HEK293 (cell line): ENCODE results near the gene TRIM65.

Source experiments
- CTCF ChIA-PET: fragments of 350-600 bp; formaldehyde crosslinking; extraction: SDS; loops from one replicate; lab custom pipeline; 2021; ENCODE audit warnings: antibody characterized with exemption; lab: Yijun Ruan, JAX
- POLR2A ChIA-PET: fragments of 300-600 bp; formaldehyde crosslinking; extraction: SDS; loops from one replicate; lab custom pipeline; 2020; ENCODE audit warnings: antibody characterized with exemption, inconsistent platforms; lab: Yijun Ruan, JAX
- H3K27ac ChIP-seq: fragments of 200-500 bp; sonication (Bioruptor generic); 2 replicates; pipeline ENCODE4 v1.5.1; 2014; ENCODE audit warnings: low read depth, low read length, control low read depth, inconsistent platforms; ENCODE audit errors: extremely low read depth
- H3K36me3 ChIP-seq, 2 experiments: fragments of 200-500 bp in 1 of 2; sonication (Bioruptor generic) in 1 of 2; 1 replicate in 1 of 2; 2 replicates in 1 of 2; pipeline ENCODE4 v1.5.1; 2014 to 2017; ENCODE audit warnings: inconsistent platforms in 2 of 2, low read length in 2 of 2; ENCODE audit not compliant: control insufficient read depth in 2 of 2, insufficient read depth in 1 of 2
- H3K4me1 ChIP-seq: fragments of 200-500 bp; sonication (Bioruptor generic); 2 replicates; pipeline ENCODE4 v1.5.1; 2014; ENCODE audit warnings: mild to moderate bottlenecking, low read length, inconsistent platforms; ENCODE audit not compliant: control insufficient read depth, insufficient read depth
- H3K4me3 ChIP-seq: 2 replicates; pipeline ENCODE4 v1.5.1; 2011; ENCODE audit warnings: low read depth, mild to moderate bottlenecking, control low read depth, low read length, moderate library complexity
- H3K9me3 ChIP-seq: fragments of 200-500 bp; sonication (Bioruptor generic); 2 replicates; pipeline ENCODE4 v1.5.1; 2014; ENCODE audit warnings: low read depth, low read length, inconsistent platforms; ENCODE audit not compliant: control insufficient read depth, insufficient read depth
- GFI1B ChIP-seq: fragments of 450-650 bp; formaldehyde crosslinking; IDR thresholded peaks from 2 replicates; pipeline ENCODE4 v1.5.1; 2016; ENCODE audit warnings: missing biosample characterization, missing genetic modification characterization
- GLI2 ChIP-seq: fragments of 450-650 bp; formaldehyde crosslinking; IDR thresholded peaks from 2 replicates; pipeline ENCODE4; 2017; ENCODE audit warnings: missing biosample characterization, missing genetic modification characterization, low read depth, borderline replicate concordance
- KLF10 ChIP-seq: fragments of 450-650 bp; IDR thresholded peaks from 2 replicates; pipeline ENCODE4 v1.5.1; 2018; ENCODE audit warnings: missing biosample characterization, mild to moderate bottlenecking, missing genetic modification characterization
- MEIS1 ChIP-seq: sonication (generic); formaldehyde crosslinking; IDR thresholded peaks from 2 replicates; pipeline ENCODE4 v1.8.1; 2022; ENCODE audit warnings: missing genetic modification reagents, mild to moderate bottlenecking, borderline replicate concordance
- WT1 ChIP-seq: fragments of 450-650 bp; formaldehyde crosslinking; IDR thresholded peaks from 2 replicates; pipeline ENCODE4 v1.5.1; 2016; ENCODE audit warnings: missing biosample characterization, missing genetic modification characterization
- ZEB2 ChIP-seq: fragments of 450-650 bp; formaldehyde crosslinking; IDR thresholded peaks from 2 replicates; pipeline ENCODE4 v1.5.1; 2016; ENCODE audit warnings: missing biosample characterization, missing genetic modification characterization
- ZIC2 ChIP-seq: fragments of 450-650 bp; formaldehyde crosslinking; IDR thresholded peaks from 2 replicates; pipeline ENCODE4 v1.5.1; 2016; ENCODE audit warnings: missing biosample characterization, missing genetic modification characterization
- ZNF146 ChIP-seq: fragments of 450-650 bp; formaldehyde crosslinking; IDR thresholded peaks from 2 replicates; pipeline ENCODE4 v1.5.1; 2016; ENCODE audit warnings: missing biosample characterization, missing genetic modification characterization
- ZNF155 ChIP-seq: fragments of 450-650 bp; formaldehyde crosslinking; IDR thresholded peaks from 2 replicates; pipeline ENCODE4 v1.5.1; 2016; ENCODE audit warnings: missing biosample characterization, missing genetic modification characterization
- ZNF157 ChIP-seq: fragments of 450-650 bp; formaldehyde crosslinking; IDR thresholded peaks from 2 replicates; pipeline ENCODE4 v1.5.1; 2016; ENCODE audit warnings: missing biosample characterization, missing genetic modification characterization
- ZNF184 ChIP-seq: fragments of 450-650 bp; IDR thresholded peaks from 2 replicates; pipeline ENCODE4 v1.5.1; 2018; ENCODE audit warnings: missing biosample characterization, mild to moderate bottlenecking, missing genetic modification characterization
- ZNF214 ChIP-seq: fragments of 450-650 bp; formaldehyde crosslinking; IDR thresholded peaks from 2 replicates; pipeline ENCODE4 v1.5.1; 2017; ENCODE audit warnings: missing biosample characterization, mild to moderate bottlenecking, missing genetic modification characterization, borderline replicate concordance
- ZNF311 ChIP-seq: fragments of 450-650 bp; formaldehyde crosslinking; IDR thresholded peaks from 2 replicates; pipeline ENCODE4 v1.5.1; 2017; ENCODE audit warnings: missing biosample characterization, missing genetic modification characterization, borderline replicate concordance
- ZNF366 ChIP-seq: fragments of 450-650 bp; formaldehyde crosslinking; conservative IDR thresholded peaks from 2 replicates; pipeline ENCODE4 v1.5.1; 2016; ENCODE audit warnings: missing biosample characterization, missing genetic modification characterization
- ZNF37A ChIP-seq: fragments of 450-650 bp; IDR thresholded peaks from 2 replicates; pipeline ENCODE4 v1.5.1; 2018; ENCODE audit warnings: missing biosample characterization, missing genetic modification characterization
- ZNF48 ChIP-seq: fragments of 450-650 bp; formaldehyde crosslinking; IDR thresholded peaks from 2 replicates; pipeline ENCODE4 v1.5.1; 2016; ENCODE audit warnings: missing biosample characterization, missing genetic modification characterization
- TF ChIP-seq, protein P1 (sequence below): fragments of 450-650 bp; formaldehyde crosslinking; IDR thresholded peaks from 2 replicates; pipeline ENCODE4 v1.5.1; 2016; ENCODE audit warnings: missing biosample characterization, missing genetic modification characterization, low read depth
- TF ChIP-seq, protein P2 (sequence below): fragments of 450-650 bp; formaldehyde crosslinking; IDR thresholded peaks from 2 replicates; pipeline ENCODE4 v1.5.1; 2016; ENCODE audit warnings: missing biosample characterization, missing genetic modification characterization
- TF ChIP-seq, protein P3 (sequence below): fragments of 450-650 bp; formaldehyde crosslinking; IDR thresholded peaks from 2 replicates; pipeline ENCODE4 v1.5.1; 2017; ENCODE audit warnings: missing biosample characterization, missing genetic modification characterization
- TF ChIP-seq, protein P4 (sequence below): fragments of 450-650 bp; formaldehyde crosslinking; conservative IDR thresholded peaks from 2 replicates; pipeline ENCODE4 v1.5.1; 2016; ENCODE audit warnings: low read depth, missing biosample characterization, missing genetic modification characterization
- TF ChIP-seq, protein P5 (sequence below): fragments of 450-650 bp; formaldehyde crosslinking; IDR thresholded peaks from 2 replicates; pipeline ENCODE4 v1.5.1; 2016; ENCODE audit warnings: missing biosample characterization, missing genetic modification characterization
- TF ChIP-seq, protein P6 (sequence below): fragments of 450-650 bp; formaldehyde crosslinking; IDR thresholded peaks from 2 replicates; pipeline ENCODE4 v1.5.1; 2016; ENCODE audit warnings: missing biosample characterization, missing genetic modification characterization
- TF ChIP-seq, protein P7 (sequence below): fragments of 450-650 bp; formaldehyde crosslinking; IDR thresholded peaks from 2 replicates; pipeline ENCODE4; 2016; ENCODE audit warnings: missing biosample characterization, missing genetic modification characterization

The TRIM65 gene

DNA sequence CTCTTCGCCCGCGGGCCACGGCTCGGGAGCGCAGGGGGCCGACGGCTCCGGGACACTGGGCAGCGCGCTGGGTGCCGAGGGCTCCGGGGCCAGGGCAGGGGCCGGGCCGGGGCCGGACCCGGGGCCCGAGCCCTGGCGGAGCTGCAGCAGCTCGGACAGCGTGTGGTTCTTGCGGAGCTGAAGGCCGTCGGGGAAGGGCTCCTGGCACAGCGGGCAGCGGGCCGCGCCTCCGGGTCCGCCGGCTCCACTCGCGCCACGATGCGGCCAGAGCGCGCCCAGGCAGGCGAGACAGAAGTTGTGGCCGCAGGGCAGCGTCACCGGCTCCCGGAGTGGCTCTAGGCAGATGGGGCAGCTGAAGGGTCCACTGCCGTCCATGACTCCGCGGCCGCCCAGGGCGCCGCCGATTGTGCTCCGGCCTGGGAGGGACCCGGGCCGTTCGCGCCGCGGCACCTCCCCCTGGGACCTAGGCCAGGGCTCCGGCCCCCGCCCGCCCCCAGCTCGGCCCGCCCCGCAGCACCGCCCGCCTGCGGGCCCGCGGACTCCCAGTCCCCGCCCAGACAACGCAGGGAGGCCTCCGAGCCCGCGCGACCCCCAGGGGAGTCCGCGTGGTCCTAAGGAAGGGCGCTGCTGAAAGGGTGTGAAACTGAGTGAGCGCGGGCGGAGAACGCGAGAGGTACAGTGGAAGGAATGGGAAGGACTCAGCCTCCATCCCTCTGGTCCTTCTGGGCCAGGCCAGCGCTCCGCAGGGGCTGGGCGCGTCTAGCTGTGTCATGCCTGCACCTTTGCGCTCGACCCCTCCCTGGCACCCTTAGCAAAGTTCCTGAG, 18.4 kb downstream of the TRIM65 start, which contains the start of gene TRIM47 (continued):
- TF ChIP-seq, protein P1, sequence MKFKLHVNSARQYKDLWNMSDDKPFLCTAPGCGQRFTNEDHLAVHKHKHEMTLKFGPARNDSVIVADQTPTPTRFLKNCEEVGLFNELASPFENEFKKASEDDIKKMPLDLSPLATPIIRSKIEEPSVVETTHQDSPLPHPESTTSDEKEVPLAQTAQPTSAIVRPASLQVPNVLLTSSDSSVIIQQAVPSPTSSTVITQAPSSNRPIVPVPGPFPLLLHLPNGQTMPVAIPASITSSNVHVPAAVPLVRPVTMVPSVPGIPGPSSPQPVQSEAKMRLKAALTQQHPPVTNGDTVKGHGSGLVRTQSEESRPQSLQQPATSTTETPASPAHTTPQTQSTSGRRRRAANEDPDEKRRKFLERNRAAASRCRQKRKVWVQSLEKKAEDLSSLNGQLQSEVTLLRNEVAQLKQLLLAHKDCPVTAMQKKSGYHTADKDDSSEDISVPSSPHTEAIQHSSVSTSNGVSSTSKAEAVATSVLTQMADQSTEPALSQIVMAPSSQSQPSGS: no peak
- TF ChIP-seq, protein P2, sequence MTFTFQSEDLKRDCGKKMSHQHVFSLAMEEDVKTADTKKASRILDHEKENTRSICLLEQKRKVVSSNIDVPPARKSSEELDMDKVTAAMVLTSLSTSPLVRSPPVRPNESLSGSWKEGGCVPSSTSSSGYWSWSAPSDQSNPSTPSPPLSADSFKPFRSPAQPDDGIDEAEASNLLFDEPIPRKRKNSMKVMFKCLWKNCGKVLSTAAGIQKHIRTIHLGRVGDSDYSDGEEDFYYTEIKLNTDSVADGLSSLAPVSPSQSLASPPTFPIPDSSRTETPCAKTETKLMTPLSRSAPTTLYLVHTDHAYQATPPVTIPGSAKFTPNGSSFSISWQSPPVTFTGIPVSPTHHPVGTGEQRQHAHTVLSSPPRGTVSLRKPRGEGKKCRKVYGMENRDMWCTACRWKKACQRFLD (tag by site-specific recombination): no peak
- TF ChIP-seq MEIS1 (CRISPR knock-in tag): no peak
- TF ChIP-seq ZNF311: no peak
- TF ChIP-seq, protein P3, sequence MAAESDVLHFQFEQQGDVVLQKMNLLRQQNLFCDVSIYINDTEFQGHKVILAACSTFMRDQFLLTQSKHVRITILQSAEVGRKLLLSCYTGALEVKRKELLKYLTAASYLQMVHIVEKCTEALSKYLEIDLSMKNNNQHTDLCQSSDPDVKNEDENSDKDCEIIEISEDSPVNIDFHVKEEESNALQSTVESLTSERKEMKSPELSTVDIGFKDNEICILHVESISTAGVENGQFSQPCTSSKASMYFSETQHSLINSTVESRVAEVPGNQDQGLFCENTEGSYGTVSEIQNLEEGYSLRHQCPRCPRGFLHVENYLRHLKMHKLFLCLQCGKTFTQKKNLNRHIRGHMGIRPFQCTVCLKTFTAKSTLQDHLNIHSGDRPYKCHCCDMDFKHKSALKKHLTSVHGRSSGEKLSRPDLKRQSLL: peak; percentile 49
- TF ChIP-seq ZNF214 (tag by site-specific recombination): no peak
- TF ChIP-seq ZNF37A (tag by site-specific recombination): no peak
- TF ChIP-seq KLF10: 0 out of 2 replicates have a peak, but pooled peaks have one; percentile 17
- TF ChIP-seq, protein P4, sequence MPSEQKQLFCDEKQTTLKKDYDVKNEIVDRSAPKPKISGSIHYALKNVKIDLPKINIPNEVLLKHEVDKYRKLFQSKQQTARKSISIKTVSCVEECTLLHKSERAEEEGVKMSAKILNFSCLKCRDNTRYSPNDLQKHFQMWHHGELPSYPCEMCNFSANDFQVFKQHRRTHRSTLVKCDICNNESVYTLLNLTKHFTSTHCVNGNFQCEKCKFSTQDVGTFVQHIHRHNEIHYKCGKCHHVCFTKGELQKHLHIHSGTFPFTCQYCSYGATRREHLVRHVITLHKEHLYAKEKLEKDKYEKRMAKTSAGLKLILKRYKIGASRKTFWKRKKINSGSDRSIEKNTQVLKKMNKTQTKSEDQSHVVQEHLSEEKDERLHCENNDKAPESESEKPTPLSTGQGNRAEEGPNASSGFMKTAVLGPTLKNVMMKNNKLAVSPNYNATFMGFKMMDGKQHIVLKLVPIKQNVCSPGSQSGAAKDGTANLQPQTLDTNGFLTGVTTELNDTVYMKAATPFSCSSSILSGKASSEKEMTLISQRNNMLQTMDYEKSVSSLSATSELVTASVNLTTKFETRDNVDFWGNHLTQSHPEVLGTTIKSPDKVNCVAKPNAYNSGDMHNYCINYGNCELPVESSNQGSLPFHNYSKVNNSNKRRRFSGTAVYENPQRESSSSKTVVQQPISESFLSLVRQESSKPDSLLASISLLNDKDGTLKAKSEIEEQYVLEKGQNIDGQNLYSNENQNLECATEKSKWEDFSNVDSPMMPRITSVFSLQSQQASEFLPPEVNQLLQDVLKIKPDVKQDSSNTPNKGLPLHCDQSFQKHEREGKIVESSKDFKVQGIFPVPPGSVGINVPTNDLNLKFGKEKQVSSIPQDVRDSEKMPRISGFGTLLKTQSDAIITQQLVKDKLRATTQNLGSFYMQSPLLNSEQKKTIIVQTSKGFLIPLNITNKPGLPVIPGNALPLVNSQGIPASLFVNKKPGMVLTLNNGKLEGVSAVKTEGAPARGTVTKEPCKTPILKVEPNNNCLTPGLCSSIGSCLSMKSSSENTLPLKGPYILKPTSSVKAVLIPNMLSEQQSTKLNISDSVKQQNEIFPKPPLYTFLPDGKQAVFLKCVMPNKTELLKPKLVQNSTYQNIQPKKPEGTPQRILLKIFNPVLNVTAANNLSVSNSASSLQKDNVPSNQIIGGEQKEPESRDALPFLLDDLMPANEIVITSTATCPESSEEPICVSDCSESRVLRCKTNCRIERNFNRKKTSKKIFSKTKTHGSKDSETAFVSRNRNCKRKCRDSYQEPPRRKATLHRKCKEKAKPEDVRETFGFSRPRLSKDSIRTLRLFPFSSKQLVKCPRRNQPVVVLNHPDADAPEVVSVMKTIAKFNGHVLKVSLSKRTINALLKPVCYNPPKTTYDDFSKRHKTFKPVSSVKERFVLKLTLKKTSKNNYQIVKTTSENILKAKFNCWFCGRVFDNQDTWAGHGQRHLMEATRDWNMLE (tag by site-specific recombination): no peak

DNA sequence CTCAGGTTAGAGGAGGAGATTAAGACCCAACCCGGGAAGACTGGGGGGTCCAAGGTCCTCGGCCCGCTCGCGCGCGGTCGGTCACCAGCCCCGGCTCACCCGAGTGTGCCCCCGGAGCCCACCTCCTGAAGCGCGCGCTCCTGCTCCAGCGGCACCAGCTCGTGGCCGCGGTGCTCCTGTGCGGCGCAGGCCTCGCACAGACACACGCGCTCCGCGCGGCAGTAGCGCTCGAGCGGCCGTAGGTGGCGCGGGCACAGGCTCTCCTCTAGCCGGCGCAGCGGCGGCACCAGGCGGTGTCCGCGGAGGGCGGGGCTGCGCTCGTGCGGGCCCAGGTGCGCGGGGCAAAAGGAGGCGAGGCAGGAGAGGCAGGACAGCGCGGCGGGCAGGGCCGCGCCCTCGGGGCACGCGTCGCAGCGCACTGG, 19.0 kb downstream of the TRIM65 start:
- H3K27ac ChIP-seq: peak overlapping the region; percentile 61; the same call in 1 of the 2 replicates
- no peaks in the 10 kb centered on the region for H3K9me3 ChIP-seq
- H3K4me3 ChIP-seq: peak overlapping the region; percentile 24
- ChIA-PET CTCF (interaction anchor here (0.5 to 7.6 kb wide), 13 partner anchors 10 to 882 kb away, joined by 3 to 84 read pairs (median 5); partner anchors contain the start of genes GALK1, TRIM65 and WBP2), POLR2A (interaction anchor here (0.6 to 5.1 kb wide), 9 partner anchors 9 to 169 kb away, joined by 3 to 34 read pairs (median 5); partner anchors contain the start of genes MRPL38, TRIM65 and WBP2)
- peaks cover 0 to 4% of the 10 kb centered on the region in 2 experiments; a peak in 1 of 3 replicates for H3K36me3 ChIP-seq
- peaks cover 2% of the 10 kb centered on the region for H3K4me1 ChIP-seq
- TF ChIP-seq ZNF48 (tag by site-specific recombination) (no peak), ZNF155 (tag by site-specific recombination) (no peak), WT1 (tag by site-specific recombination) (no peak), ZNF157 (tag by site-specific recombination) (no peak), ZNF366 (tag by site-specific recombination) (no peak; the same call in 1 of the 2 replicates), ZNF146 (no peak), GLI2 (tag by site-specific recombination) (no peak), GFI1B (tag by site-specific recombination) (no peak), ZNF184 (tag by site-specific recombination) (no peak), ZEB2 (tag by site-specific recombination) (no peak), ZIC2 (tag by site-specific recombination) (no peak)
- TF ChIP-seq, protein P5, sequence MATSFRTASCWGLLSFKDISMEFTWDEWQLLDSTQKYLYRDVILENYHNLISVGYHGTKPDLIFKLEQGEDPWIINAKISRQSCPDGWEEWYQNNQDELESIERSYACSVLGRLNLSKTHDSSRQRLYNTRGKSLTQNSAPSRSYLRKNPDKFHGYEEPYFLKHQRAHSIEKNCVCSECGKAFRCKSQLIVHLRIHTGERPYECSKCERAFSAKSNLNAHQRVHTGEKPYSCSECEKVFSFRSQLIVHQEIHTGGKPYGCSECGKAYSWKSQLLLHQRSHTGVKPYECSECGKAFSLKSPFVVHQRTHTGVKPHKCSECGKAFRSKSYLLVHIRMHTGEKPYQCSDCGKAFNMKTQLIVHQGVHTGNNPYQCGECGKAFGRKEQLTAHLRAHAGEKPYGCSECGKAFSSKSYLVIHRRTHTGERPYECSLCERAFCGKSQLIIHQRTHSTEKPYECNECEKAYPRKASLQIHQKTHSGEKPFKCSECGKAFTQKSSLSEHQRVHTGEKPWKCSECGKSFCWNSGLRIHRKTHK (tag by site-specific recombination): no peak
- TF ChIP-seq, protein P6, sequence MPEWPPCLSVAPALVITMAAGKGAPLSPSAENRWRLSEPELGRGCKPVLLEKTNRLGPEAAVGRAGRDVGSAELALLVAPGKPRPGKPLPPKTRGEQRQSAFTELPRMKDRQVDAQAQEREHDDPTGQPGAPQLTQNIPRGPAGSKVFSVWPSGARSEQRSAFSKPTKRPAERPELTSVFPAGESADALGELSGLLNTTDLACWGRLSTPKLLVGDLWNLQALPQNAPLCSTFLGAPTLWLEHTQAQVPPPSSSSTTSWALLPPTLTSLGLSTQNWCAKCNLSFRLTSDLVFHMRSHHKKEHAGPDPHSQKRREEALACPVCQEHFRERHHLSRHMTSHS (tag by site-specific recombination): no peak
- TF ChIP-seq, protein P7, sequence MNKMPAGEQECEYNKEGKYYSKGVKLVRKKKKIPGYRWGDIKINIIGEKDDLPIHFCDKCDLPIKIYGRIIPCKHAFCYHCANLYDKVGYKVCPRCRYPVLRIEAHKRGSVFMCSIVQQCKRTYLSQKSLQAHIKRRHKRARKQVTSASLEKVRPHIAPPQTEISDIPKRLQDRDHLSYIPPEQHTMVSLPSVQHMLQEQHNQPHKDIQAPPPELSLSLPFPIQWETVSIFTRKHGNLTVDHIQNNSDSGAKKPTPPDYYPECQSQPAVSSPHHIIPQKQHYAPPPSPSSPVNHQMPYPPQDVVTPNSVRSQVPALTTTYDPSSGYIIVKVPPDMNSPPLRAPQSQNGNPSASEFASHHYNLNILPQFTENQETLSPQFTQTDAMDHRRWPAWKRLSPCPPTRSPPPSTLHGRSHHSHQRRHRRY (tag by site-specific recombination): no peak
